ENCODE results near the gene VTI1A. TPM values are rescaled to one million over a fixed set of nuclear protein-coding genes. Genes with fewer than 3 reads are reported as not detected.

Gene VTI1A
- total RNA-seq, 6 donors from 2014 or later = 29.5 to 247 (median 43.0) TPM

- no peaks in the 10 kb centered on the region for H3K27me3 ChIP-seq
- no peaks in the 10 kb centered on the region for H3K9me3 ChIP-seq
- no peak overlapping the region for H3K27ac ChIP-seq
- WGBS, 2 donors = 16 to 17% methylated on average over 4 of the region's 4 CpGs
- DNase-seq (no peak), ATAC-seq (ENCODE audit: low FRiP score in 2 of 2) (peak in 1 of 2 donors; percentile 74)
- peaks cover 0 to 8% (median 2%) of the 10 kb centered on the region in 4 donors for H3K4me1 ChIP-seq
- no peak for TF ChIP-seq POLR2AphosphoS5 (IDR thresholded peaks at IDR 0.05)
- TF ChIP-seq, protein P1, sequence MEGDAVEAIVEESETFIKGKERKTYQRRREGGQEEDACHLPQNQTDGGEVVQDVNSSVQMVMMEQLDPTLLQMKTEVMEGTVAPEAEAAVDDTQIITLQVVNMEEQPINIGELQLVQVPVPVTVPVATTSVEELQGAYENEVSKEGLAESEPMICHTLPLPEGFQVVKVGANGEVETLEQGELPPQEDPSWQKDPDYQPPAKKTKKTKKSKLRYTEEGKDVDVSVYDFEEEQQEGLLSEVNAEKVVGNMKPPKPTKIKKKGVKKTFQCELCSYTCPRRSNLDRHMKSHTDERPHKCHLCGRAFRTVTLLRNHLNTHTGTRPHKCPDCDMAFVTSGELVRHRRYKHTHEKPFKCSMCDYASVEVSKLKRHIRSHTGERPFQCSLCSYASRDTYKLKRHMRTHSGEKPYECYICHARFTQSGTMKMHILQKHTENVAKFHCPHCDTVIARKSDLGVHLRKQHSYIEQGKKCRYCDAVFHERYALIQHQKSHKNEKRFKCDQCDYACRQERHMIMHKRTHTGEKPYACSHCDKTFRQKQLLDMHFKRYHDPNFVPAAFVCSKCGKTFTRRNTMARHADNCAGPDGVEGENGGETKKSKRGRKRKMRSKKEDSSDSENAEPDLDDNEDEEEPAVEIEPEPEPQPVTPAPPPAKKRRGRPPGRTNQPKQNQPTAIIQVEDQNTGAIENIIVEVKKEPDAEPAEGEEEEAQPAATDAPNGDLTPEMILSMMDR (IDR thresholded peaks at IDR 0.05) = peak in 5 of 6 experiments; percentile 47 to 65 (median 48)
- H3K36me3 ChIP-seq = peaks cover 0 to 7% (median 3%) of the 10 kb centered on the region in 4 donors
- no peak overlapping the region for H3K4me3 ChIP-seq
Observed at GRCh38 chr10:112471878-112472487, 25.0 kb downstream of the VTI1A start.

DNA sequence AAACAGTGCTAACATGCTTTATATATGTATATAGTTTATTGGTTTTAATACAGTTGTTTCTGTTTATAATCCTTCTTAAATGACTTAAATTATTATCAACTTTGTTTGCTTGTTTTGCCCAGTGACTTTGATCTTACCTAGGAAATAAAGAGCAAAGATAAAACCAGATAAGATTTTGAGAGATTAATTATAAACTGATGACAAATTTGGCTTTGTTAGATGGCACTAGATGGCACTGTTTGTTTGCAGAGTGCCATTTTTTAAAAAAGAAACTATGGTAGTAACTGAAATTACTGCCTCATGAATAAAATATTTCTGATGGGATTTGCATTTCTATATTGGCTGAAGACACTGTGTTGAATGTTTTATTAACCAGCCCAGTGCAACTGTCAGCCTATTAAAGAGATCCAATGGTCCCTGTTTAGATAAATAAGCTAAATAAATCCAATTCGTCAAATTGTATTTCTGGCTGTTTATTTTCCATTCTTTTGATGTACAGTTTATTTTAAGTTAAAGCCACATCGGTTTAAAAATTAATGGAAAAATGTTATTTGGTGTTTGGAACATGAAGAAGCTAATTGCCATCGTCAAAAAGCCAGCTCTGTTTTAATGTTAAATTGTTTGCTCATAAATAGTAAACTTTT is 28.7 kb downstream of the VTI1A start:
- no peaks in the 10 kb centered on the region for H3K9me3 ChIP-seq
- TF ChIP-seq POLR2AphosphoS5 (IDR thresholded peaks at IDR 0.05) = no peak
- TF ChIP-seq, protein P1 (IDR thresholded peaks at IDR 0.05) = peak in 1 of 6 experiments; percentile 8
- H3K4me1 ChIP-seq = peaks cover 0 to 8% (median 2%) of the 10 kb centered on the region in 4 donors
- WGBS, 2 donors = 62 to 75% methylated on average over 3 of the region's 3 CpGs
- no peaks in the 10 kb centered on the region for H3K27me3 ChIP-seq
- H3K27ac ChIP-seq = no peak overlapping the region
- DNase-seq (no peak), ATAC-seq (ENCODE audit: low FRiP score in 2 of 2) (no peak)
- no peak overlapping the region for H3K4me3 ChIP-seq
- no peaks in the 10 kb centered on the region for H3K36me3 ChIP-seq

GRCh38 chr10:112481602-112482001 is 34.6 kb downstream of the VTI1A start:
- Histone ChIP-seq H3K27ac (no peak overlapping the region), H3K36me3 (no peaks in the 10 kb centered on the region), H3K4me1 (no peaks in the 10 kb centered on the region), H3K27me3 (no peaks in the 10 kb centered on the region), H3K4me3 (no peak overlapping the region), H3K9me3 (no peaks in the 10 kb centered on the region)
- DNase-seq (no peak), ATAC-seq (ENCODE audit: low FRiP score in 2 of 2) (no peak)
- TF ChIP-seq EP300 (IDR thresholded peaks at IDR 0.05) = no peak
- TF ChIP-seq POLR2A (IDR thresholded peaks at IDR 0.05) = no peak
- TF ChIP-seq, protein P1 (IDR thresholded peaks at IDR 0.05) = no peak
- TF ChIP-seq POLR2AphosphoS5 (IDR thresholded peaks at IDR 0.05) = no peak
- WGBS, 2 donors = 88 to 89% methylated on average over 3 of the region's 3 CpGs

DNA sequence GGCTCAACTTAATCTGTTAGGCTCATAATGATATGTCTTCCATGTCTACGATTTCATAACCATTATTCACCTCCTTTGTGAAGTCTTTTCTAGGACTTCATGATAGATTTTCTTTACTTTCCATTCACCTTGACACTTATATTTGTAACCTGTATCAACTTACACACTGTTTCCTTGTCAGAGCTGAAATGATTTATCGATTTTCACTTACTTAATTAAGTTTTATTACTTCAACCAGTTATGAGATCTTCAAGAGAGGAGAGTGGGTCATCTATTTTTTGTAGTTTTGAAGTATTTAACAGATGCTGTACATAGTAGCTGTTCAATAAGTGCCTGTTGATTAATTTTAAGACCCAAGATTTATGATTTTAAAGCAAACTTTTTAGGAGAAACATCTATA is 37.4 kb downstream of the VTI1A start:
- no peaks in the 10 kb centered on the region for H3K27me3 ChIP-seq
- WGBS, 2 donors = 92 to 94% methylated on average over 2 of the region's 2 CpGs
- TF ChIP-seq POLR2A (IDR thresholded peaks at IDR 0.05) = no peak
- no peak for TF ChIP-seq POLR2AphosphoS5 (IDR thresholded peaks at IDR 0.05)
- TF ChIP-seq, protein P1 (IDR thresholded peaks at IDR 0.05) = no peak
- no peak for TF ChIP-seq EP300 (IDR thresholded peaks at IDR 0.05)
- H3K4me3 ChIP-seq = no peak overlapping the region
- no peaks in the 10 kb centered on the region for H3K9me3 ChIP-seq
- ATAC-seq (ENCODE audit: low FRiP score in 2 of 2) = no peak
- no peaks in the 10 kb centered on the region for H3K4me1 ChIP-seq
- H3K36me3 ChIP-seq = no peaks in the 10 kb centered on the region
- no peak overlapping the region for H3K27ac ChIP-seq
- DNase-seq = no peak

GRCh38 chr10:112487964-112488363 is 40.9 kb downstream of the VTI1A start:
- TF ChIP-seq POLR2A (IDR thresholded peaks at IDR 0.05) (no peak), EP300 (IDR thresholded peaks at IDR 0.05) (no peak), POLR2AphosphoS5 (IDR thresholded peaks at IDR 0.05) (no peak)
- TF ChIP-seq, protein P1 (IDR thresholded peaks at IDR 0.05) = no peak
- no peak overlapping the region for H3K4me3 ChIP-seq
- no peaks in the 10 kb centered on the region for H3K36me3 ChIP-seq
- no peak for ATAC-seq (ENCODE audit: low FRiP score in 2 of 2)
- no peak for DNase-seq
- peaks cover 7 to 12% (median 9%) of the 10 kb centered on the region in 4 donors for H3K4me1 ChIP-seq
- no peak overlapping the region for H3K27ac ChIP-seq
- H3K9me3 ChIP-seq = no peaks in the 10 kb centered on the region
- H3K27me3 ChIP-seq = no peaks in the 10 kb centered on the region

All from upper lobe of left lung (tissue), 6 donors.